T47D (cell line): ENCODE measurements around the gene TCF7L2.

Experiments used
- DNase-seq, 2 experiments: peaks; one replicate each; pipeline versions ENCODE4 v3.0.0 to v3.0.0-alpha.2; 2011 to 2012; ENCODE audit warnings: low read depth in 1 of 2, low spot score in 1 of 2
- JUND ChIP-seq: IDR thresholded peaks from 2 replicates; pipeline ENCODE4 v1.6.1; 2012; ENCODE audit warnings: low read depth
- in situ Hi-C: cut with HindIII; loops from 2 replicates; pipeline ENCODE4 v1.10.0; 2016; ENCODE audit warnings: low sequenced_read_pairs, low pct_unique_long_range_greater_than_20kb

The TCF7L2 gene

GRCh38 chr10:113042868-113043267, 92.8 kb downstream of the TCF7L2 start:
- TF ChIP-seq JUND = no peak
- in situ Hi-C loops = no loop called here
- DNase-seq = no peak

- TF ChIP-seq JUND = no peak
- in situ Hi-C loops = no loop called here
- no peak for DNase-seq
Observed at GRCh38 chr10:113044016-113044755, 94.1 kb downstream of the TCF7L2 start.

- DNase-seq = no peak
- in situ Hi-C loops = no loop called here
- TF ChIP-seq JUND = no peak
Observed at GRCh38 chr10:113045147-113046055, 95.4 kb downstream of the TCF7L2 start.

- DNase-seq = no peak
- no peak for TF ChIP-seq JUND
- in situ Hi-C loops = no loop called here
Observed at GRCh38 chr10:113047151-113047550, 97.1 kb downstream of the TCF7L2 start.

- no peak for DNase-seq
- in situ Hi-C loops = no loop called here
- TF ChIP-seq JUND = no peak
Observed at GRCh38 chr10:113047605-113047962, 97.5 kb downstream of the TCF7L2 start.

- in situ Hi-C loops = no loop called here
- TF ChIP-seq JUND = no peak
- peak in 1 of 2 experiments; percentile 5 for DNase-seq
Observed at GRCh38 chr10:113047963-113048781, 98.1 kb downstream of the TCF7L2 start.

GRCh38 chr10:113049881-113050280, 99.8 kb downstream of the TCF7L2 start:
- in situ Hi-C loops = no loop called here
- no peak for DNase-seq
- TF ChIP-seq JUND = no peak

GRCh38 chr10:113052076-113052830, 102.2 kb downstream of the TCF7L2 start:
- no peak for TF ChIP-seq JUND
- peak in 1 of 2 experiments; percentile 24 for DNase-seq
- in situ Hi-C loops = no loop called here

- DNase-seq = no peak
- no peak for TF ChIP-seq JUND
- in situ Hi-C loops = no loop called here
Observed at GRCh38 chr10:113053091-113053490, 103.0 kb downstream of the TCF7L2 start.

- TF ChIP-seq JUND = no peak
- DNase-seq = no peak
- in situ Hi-C loops = no loop called here
Observed at GRCh38 chr10:113053881-113054280, 103.8 kb downstream of the TCF7L2 start.

- TF ChIP-seq JUND = no peak
- in situ Hi-C loops = no loop called here
- no peak for DNase-seq
Observed at GRCh38 chr10:113055458-113055857, 105.4 kb downstream of the TCF7L2 start.

- in situ Hi-C loops = no loop called here
- no peak for TF ChIP-seq JUND
- no peak for DNase-seq
Observed at GRCh38 chr10:113056030-113056429, 106.0 kb downstream of the TCF7L2 start.
